ENCODE data around the gene GORASP1.

GRCh38 chr3:39105687-39106063, 1.8 kb downstream of the GORASP1 start:
- no peak for TF ChIP-seq CTCF (IDR thresholded peaks at IDR 0.05)
- no peak for TF ChIP-seq POLR2A (IDR thresholded peaks at IDR 0.05)

Measured in uterus (tissue), 2 donors.